Activated CD4-positive, alpha-beta T cell treated with anti-CD3 and anti-CD28 coated beads, Interleukin-2, amount 50 U/mL, for 1 hour (primary cell): ENCODE measurements around the gene MDM1.

ENCODE experiments used
- DNase-seq: peaks from one replicate; pipeline ENCODE4 v3.0.0-alpha.2; 2020

MDM1 gene

DNA sequence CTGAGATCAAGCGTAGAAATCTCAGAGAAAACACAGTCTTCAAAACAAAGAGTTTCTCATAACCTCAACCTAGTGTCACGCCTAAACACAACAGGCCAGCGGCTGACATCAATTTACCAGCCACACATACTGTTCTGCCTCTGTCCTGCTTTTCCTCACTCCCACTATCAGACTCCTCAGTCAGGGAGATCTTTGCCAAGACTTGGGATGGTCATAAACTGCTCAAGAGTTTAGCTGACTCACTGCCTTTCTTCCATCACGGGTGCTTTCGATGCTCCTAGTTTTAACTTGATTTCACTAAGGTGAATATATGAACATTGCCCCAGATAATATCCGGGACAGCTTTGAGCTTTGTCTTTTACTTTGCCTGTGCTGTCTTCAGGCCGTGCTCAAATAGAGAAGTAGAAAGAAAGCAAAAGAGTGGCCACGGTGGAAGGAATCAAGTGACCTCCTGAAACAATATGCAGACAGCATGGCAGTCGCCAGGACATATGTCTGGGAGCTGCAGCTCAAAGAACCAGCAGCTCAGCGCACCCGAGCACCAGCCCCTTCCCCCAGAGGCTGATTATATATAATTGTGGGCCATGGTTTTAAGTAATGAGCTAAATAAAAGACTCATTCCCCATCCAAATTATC, 12.1 kb downstream of the MDM1 start:
- no peak for DNase-seq

DNA sequence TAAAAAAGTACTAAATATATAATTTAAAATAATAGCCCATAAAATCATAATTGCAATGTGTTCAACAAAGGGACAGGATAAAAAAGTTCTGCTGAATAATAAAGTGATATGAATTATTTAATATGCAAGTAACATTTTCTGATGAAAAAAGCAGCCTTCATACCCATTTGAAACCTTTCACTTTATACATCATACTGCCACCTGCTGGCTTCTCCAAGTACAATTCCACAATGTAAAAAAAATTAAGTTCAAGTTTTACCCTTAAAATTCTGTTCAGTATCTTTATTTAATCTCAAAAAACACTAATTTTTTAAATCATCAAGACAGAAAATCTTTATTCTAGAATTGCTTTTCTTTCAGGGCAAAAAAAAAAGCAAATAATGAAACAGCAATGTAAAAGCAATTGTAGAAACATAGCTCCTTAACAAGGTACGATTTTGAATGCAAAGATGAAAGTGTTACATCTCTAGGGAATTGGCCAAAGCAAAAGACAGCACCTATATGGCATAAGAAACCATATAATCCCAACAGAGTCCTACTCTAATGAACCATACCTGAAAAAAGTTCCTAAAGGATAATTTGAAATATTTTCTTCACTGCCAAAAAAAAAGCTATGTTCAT, 15.0 kb downstream of the MDM1 start:
- peak; percentile 33 for DNase-seq

DNA sequence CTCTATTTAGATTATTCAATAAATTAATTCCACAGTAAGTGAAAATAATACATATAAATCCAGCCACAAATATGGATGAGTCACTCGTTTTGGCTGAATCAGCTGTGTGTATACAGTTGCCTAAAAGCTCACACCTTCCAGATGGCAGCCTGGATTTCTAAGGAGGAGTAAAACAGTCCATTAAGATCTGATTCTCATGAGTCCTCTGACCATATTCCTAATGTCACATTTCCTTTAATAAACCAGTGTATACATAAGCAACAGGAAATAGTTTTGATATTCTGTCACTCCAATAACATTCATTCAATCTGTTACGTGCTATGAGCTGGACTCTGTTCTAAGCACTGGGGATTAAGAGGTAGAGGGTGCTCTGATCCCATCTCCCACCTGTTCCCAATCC, 21.8 kb downstream of the MDM1 start:
- no peak for DNase-seq

DNA sequence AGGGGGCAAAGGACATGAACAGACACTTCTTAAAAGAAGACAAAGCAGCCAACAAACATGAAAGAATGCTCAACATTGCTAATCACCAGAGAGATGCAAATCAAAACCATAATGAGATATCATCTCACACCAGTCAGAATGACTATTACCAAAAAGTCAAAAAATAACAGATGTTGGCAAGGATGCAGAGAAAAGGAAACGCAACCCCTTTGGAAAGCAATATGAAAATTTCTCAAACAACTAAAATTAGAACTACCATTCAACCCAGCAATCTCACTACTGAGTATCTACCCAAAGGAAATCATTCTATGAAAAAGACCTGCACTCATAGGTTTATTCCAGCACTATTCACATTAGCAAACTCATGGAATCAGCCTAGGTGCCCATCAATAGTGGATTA, 25.6 kb downstream of the MDM1 start:
- no peak for DNase-seq

DNA sequence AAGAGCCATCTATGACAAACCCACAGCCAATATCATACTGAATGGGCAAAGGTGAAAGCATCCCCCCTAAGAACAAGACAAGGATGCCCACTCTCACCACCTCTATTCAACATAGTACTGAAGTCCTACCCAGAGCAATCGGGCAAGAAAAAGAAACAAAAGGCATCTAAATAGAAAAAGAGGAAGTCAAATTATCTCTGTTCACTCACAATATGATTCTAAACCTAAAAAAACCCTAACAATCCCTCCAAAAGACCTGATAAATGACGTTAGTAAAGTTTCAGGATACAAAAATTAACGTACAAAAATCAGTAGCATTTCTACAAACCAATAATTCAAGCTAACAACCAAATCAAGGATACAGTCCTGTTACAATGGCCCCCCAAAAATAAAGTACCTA, 26.9 kb downstream of the MDM1 start:
- DNase-seq: no peak

DNA sequence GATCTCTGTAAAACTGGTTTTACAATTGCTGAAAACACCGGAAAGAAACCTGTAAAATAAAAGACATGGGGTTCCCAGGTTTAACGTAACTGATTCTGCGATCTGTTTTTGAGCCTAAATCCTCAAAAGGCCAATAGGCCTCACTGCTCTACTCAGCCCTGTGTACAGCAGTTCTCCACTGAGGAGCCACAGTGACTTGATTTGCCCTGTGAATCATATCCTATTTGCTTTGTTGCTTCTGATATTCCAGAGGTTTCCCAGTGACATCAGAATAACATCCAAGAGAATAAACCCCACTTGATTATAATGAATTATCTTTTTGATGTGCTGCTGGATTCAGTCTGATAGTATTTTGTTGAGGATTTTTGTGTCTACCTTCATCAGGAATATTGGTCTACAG, 27.5 kb downstream of the MDM1 start:
- no peak for DNase-seq

DNA sequence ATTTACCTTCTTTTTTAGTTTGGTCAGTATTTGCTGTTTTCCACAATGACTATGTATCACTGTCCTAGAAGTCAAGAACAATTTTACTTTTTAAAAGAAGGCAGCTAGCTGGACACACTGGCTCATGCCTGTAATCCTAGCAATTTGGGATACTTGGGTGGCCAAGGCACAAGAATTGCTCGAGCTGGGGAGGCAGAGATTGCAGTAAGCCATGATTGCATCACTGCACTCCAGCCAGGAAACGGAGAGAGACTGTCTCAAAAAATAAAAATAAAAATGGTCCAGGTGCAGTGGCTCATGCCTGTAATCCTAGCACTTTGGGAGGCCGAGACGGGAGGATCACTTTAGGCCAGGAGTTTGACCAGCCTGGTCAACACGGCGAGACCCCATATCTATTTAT, 28.3 kb downstream of the MDM1 start:
- no peak for DNase-seq

DNA sequence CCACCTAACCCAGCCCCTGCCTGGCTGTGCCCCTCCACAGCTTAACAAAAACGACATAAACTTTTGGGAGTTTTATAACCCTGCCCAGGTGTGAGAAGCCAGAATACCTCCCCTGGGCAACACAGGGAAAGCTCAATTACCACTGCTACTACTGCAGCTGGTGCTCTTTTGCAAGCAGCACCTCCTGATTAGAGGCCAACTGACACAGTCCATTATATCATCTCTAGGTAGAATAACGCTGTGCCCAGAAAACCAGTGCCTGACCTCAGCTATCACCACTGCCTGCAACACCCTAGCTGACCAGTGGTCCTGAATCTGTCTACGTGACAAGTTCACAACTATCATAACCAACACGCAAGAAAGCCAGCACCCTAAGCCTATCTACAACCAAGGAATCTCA, 34.2 kb downstream of the MDM1 start:
- no peak for DNase-seq

DNA sequence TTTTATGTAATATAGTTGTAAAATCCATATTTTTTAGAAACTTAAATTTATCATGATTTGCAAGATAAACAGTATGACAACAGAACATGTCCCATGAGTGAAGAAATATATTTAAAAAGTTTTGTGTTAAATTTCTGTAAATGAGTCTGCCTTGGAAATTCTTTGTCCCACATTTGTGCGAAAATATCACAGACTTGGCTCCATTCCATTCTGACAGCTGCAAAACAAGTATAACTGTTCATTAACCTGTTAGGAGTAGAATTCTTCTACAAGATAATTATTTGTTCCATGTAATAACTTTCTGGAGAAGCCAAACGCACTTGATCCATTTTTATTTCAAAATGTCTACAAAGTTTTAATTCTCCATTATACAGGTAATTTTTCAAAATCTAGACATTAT, 37.9 kb downstream of the MDM1 start:
- no peak for DNase-seq

DNA sequence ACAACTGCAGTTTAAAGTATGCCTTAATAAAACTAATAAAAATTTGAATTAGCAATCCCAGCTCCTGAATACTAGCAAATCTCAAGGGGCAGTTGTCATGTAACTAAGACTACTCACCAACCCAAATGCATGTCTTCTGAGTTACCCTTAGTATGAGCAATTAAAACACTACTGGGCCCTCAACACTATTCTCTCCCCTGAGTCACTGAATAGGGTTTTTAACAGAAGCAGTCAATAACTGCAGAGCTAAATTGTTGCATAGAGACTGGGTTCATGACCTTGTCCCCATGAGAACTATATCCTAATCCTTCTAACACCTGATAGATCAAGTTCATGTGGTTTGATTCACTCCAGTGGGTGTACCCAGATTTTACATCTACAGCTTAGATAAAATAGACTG, 38.8 kb downstream of the MDM1 start:
- no peak for DNase-seq

DNA sequence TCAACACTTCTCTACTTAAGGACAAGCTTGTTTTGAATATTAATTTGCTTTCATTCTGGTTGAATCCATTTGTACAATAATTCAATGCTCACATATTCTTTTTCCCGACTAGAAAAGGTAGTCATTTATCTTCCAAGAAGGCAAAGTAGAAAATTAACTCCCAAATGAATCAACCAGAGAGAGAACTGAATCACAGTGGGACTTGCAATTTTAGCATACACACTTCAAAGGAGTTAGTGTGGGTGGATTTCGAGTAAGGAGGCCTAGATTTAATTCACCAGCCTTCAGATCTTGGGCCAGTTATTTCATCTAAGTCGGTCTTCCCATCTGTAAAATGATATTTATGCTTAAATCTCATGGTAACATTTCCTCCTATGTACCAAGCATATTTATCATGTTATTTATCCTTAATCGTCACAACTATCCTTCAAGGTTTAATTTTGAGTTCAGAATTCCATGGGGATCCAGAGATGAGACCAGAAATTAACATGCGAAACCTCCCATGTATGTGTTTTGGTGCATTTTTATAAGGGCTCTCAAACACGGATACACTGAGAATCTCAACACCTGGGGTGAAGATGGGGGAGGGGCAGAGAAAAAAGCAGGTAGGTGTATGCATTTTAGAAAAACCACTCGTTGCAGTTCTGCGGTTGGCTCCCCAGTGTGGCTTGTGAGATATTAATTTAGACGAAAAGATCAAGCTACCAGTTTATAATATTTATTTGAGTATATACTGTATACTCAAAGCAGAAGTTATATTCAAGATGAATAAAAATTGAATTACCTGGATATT, 39.8 kb downstream of the MDM1 start:
- DNase-seq: no peak

DNA sequence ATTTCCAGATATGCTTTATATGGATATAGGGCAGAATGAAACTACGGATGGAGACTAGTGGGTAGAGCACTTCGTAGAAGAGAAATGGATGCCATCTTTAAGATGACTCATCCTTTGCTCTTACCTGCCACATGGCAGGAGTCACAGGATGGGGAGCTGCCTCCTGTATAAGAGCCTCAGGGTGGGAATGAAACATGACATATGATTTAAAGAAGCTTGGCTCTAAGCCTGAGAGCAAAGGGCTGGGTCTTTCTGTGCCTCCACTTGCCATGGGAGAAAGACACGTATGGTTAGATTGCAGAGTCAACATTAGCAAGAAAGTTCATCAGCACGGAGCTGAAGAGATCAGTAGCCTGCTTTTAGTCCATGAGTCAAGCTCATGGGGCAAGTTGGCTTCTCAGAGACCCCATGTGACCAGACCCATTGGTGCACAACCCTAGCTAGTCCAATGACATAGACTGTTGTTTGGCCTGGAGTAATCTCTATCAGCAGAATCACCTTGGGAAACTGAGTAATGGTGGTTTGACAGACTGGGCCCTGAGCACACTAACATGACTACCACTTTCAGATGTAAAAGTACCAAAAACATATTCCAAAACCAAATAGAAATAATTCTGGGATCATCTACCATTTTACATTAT, 40.6 kb downstream of the MDM1 start:
- no peak for DNase-seq

DNA sequence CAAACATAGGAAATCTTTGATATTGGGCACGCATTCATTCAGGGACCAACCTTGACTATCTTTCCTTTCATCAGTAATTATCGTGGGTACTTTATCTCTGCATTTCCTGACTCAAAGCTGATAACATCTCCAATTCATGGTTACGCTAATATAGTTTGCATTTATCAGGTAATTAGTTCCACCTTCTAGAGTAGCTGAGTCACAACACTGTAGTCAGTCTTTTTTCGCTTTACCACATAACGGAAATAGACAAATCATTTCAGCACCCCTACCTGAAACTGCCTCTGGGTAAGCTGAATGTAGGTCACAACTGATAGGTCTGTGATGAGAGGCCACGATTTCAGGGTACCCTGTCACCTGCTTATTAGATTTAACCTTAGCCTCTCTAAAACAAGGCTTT, 42.0 kb downstream of the MDM1 start:
- DNase-seq: peak; percentile 2

DNA sequence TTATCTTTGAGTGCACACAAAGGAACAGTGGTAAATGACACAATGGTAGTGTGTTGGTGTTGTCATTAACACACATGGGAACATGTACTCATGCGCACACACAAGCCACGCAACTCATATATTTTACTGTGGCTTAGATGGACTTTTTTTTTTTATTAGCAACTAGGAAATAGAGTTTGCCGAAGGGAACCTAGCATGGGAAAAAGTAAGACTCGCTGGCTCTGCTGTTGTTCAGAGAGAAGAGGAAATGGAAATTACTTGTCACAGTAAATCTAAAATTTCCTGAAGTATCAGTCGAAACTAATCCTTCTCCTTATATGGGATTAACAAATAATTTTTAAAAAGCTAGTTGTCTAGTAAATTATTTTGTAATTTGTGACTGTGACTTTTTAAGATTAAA, 45.1 kb downstream of the MDM1 start:
- no peak for DNase-seq

DNA sequence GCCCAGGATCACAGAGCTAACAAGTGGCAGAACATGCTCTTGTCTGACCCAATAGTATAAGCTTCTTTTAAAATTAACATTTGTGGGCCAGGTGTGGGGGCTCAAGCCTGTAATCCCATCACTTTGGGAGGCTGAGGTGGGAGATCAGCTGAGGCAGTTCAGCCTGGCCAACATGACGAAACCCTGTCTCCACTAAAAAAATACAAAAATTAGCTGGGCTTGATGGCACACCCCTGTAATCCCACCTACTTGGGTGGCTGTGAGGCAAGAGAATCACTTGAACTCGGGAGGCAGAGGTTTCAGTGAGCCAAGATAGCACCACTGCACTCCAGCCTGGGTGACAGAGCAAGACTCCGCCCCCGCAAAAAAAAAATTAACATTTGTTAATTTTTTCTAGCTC, 45.8 kb downstream of the MDM1 start:
- DNase-seq: no peak

DNA sequence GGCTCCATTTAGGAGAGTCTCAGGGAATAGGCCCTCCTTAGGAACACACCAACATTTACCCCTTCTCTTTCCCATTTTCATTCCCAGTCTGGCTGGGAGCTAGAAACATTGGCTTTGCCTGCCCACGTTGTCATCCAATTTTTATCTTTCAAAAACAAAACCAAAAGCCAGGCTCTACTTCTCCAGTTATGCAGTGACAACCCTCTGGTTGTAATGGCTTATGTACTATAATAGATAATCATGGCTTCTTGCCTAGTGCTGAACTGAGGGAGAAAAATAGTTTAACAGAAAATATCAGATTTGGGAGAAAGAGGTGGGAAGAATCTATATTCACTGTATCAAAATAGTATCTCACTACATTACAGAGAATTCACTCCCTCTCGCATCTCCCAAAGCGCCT, 46.6 kb downstream of the MDM1 start:
- DNase-seq: no peak

DNA sequence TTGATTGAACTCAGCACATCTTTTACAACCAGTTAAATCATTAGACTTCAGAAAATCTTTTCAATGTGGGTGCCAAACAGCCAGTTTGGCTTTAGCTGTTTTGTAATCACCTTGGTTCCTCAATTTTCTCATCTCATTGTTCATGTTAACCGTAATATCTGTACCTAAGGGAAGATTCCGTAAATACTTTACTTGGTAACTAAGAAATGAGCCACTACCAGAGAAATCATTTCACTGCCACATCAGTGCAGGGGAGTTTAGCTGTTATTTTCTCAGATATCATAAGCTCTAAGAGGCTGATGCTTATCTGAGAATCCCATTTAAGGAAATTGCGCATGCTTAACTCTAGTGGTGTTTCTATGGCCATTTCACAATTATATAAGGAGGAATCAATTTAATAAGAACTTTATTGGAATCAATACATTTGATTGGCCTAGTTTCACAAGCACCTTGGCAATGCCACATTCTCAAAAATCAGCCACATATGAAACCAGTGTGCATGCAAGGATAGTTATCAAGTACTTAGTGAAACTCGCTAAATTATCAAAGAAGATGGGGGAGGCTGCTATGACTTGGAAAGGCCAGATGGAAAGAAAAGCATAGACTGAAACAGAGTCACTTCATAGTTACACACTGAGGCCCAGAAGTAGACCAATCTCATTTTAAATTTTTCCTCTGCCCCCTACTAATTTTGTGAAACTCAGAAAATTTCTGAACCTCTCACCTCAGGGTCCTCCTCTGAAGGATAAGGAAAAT, 50.7 kb downstream of the MDM1 start:
- DNase-seq: no peak

DNA sequence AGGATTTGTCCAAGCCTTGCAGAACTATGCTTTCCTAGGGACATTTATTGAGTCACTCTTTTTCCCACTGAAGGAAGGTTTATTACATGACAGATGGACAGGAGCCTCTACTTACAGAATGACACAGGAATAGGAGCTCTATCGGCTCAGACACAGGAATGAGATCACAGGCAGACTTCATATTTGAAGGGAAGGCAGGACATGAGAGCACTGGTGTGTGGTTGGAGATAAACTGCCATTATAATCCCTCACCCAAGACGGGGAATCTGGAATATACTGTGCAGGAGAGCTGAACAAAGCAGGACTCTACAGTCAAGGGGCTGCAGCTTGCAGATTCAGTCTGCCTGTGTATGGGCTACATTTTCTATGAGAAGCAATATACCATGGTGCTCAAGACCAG, 51.9 kb downstream of the MDM1 start:
- DNase-seq: no peak

DNA sequence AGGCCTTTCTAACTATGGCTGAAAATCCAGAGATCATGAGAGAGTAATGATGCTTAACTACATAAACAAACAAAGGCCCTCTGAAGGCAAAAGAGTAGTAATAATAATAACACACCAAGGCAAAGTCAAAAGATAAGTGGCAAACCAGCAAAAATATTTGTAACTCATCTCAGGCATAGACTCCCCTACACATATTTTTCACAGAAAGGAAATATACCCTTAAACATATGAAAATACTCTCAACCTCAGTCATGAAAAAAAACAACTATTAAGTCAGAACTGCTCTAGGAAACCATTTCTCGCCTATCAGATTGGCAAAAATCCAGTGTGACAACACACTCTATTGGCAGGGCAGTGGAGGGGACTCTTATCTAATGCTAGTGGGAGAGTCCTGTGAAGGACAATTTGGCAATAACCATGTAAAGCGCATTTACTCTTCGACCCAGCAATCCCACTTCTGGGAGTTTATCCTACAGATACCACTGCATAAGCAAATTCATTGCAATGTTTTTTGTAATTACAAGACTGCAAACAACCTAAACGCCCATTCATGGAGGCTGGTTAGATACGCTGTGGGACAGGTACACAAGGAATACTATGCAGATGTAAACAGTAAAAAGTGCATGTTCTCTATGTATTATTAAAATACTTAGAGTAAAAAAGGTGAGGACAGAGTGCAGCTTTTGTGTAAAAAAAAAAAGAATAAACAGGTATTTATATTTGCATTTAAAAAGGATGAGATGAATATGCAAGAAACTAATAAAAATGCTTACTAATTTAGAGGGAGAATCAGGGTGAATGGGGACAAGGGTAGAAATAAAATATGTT, 52.7 kb downstream of the MDM1 start:
- DNase-seq: no peak

DNA sequence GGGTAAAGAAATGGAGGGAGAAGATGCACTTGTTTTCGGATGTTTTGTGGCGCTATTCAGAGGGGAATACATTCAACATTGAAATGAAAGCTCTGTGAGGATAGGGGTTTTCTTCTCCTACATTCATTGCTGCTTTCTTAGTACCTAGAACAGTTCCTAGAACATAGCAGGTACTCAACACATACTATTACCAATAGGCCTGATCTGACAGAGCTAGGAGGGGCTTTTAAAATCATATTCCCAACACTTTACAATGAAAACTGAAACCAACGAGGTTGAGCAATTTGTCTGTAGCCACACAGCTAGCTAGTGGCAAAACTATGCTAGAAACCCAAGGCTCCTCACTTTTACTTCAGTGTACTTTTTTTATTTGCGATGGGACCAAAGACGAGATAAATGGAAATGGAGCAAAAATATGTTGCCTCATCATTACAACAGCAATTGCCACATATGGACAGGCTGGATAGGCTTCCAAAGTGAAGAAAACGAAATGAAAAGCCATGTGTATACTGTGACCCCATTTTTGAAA, 55.7 kb downstream of the MDM1 start:
- DNase-seq: no peak

DNA sequence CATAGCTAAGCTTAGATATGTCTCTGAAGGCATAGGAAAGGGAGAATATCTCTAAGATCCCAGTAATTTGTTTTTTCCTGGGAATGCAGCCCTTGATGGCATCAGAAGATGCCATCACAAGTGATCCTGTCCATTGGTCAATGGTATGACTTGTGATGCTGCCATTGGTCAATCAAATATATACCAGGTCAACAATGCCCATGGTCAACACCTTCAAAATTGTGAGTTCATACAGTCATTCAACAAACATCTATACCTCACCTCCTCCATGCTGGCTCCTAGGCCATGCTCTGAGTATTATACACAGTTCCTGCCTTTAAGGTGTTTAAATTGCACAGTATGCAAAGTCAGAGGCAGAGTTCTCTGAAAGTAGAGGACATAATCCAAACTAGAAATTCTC, 59.4 kb downstream of the MDM1 start:
- no peak for DNase-seq

DNA sequence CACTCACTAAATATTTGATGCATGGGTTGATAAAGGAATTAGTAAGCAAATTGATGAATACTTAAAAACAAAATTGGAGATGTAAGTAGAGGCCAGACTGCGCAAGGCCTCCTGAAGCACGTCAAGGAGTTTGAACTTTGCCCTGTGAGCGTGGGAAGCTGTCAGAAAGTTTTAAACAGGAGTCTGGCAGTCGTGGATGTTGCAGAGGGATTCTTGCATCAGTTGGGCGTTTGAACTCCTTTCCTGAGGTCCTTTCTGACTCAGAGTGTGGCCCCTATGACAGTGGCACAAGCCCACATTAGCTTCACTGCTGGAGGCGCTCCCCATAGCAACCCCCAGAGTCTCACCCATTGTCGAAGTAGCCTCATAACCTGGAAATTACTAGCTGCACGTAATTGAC, 60.8 kb downstream of the MDM1 start:
- no peak for DNase-seq
